ENCODE data around the gene CST11. TPM values are rescaled to one million over a fixed set of nuclear protein-coding genes. Genes with fewer than 3 reads are reported as not detected.

The CST11 gene
- total and polyA plus RNA-seq, 10 of the 15 experiments (the other 5 are each of a cell fraction or from before 2014, with no cell fraction given), result 0.33 TPM; not detected in 9

DNA sequence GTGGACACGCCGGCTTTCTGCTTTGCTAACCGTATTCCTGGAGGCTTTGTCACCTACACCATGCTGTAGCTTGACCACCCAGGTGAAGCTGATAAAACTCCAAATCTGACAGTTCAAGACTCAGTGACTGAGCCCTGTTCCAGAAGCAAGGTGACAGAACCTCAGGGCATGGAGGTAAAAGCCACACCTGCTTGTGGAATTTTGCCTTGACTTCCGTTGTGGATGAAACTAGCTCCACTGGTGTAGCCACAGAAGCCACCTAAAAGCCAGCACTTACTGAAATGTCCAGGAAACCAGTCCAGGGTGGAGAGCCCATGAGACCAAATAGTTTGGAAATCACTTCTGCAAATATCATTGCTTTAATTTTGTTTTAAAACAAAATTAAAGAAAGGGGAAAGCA lies 49.2 kb upstream of the CST11 start:
- no peak overlapping the region for H3K27ac ChIP-seq (ENCODE audit: control insufficient read depth, insufficient read depth)
- ChIA-PET POLR2A (no interaction called here), RAD21 (ENCODE audit: unreplicated experiment) (no interaction called here), CTCF (no interaction called here), SMC1A (ENCODE audit: uncharacterized antibody, unreplicated experiment) (no interaction called here)
- no peak overlapping the region for H3K9ac ChIP-seq (ENCODE audit: control insufficient read depth, insufficient read depth, low read length)
- ATAC-seq (no peak), DNase-seq (ENCODE audit: low read depth, low spot score) (no peak), FAIRE-seq (no peak)
- H4K20me1 ChIP-seq (ENCODE audit: control insufficient read depth, insufficient read depth), result no peaks in the 10 kb centered on the region
- H3K27me3 ChIP-seq (replicated peaks in 1 of 2; ENCODE audit: control insufficient read depth in 2 of 2, insufficient read depth in 2 of 2, low read length in 1 of 2), result no peaks in the 10 kb centered on the region
- in situ Hi-C loops (cut with MboI) (no loop called here), intact Hi-C loops (cut with micrococcal nuclease; ENCODE audit: unreplicated experiment) (no loop called here)
- no TSS peak for BruUV-seq (replicated peaks)
- TF ChIP-seq, protein P1, sequence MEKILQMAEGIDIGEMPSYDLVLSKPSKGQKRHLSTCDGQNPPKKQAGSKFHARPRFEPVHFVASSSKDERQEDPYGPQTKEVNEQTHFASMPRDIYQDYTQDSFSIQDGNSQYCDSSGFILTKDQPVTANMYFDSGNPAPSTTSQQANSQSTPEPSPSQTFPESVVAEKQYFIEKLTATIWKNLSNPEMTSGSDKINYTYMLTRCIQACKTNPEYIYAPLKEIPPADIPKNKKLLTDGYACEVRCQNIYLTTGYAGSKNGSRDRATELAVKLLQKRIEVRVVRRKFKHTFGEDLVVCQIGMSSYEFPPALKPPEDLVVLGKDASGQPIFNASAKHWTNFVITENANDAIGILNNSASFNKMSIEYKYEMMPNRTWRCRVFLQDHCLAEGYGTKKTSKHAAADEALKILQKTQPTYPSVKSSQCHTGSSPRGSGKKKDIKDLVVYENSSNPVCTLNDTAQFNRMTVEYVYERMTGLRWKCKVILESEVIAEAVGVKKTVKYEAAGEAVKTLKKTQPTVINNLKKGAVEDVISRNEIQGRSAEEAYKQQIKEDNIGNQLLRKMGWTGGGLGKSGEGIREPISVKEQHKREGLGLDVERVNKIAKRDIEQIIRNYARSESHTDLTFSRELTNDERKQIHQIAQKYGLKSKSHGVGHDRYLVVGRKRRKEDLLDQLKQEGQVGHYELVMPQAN (conservative IDR thresholded peaks at IDR 0.05), result no peak
- TF ChIP-seq TCF3 (IDR thresholded peaks at IDR 0.05; ENCODE audit: borderline replicate concordance, insufficient read depth, low read depth, low read length), result no peak
- no peak for TF ChIP-seq MTA2 (IDR thresholded peaks at IDR 0.05; ENCODE audit: low read depth)
- no peak for TF ChIP-seq RFX5 (IDR thresholded peaks at IDR 0.05; ENCODE audit: low read depth, low read length)
- TF ChIP-seq, protein P2, sequence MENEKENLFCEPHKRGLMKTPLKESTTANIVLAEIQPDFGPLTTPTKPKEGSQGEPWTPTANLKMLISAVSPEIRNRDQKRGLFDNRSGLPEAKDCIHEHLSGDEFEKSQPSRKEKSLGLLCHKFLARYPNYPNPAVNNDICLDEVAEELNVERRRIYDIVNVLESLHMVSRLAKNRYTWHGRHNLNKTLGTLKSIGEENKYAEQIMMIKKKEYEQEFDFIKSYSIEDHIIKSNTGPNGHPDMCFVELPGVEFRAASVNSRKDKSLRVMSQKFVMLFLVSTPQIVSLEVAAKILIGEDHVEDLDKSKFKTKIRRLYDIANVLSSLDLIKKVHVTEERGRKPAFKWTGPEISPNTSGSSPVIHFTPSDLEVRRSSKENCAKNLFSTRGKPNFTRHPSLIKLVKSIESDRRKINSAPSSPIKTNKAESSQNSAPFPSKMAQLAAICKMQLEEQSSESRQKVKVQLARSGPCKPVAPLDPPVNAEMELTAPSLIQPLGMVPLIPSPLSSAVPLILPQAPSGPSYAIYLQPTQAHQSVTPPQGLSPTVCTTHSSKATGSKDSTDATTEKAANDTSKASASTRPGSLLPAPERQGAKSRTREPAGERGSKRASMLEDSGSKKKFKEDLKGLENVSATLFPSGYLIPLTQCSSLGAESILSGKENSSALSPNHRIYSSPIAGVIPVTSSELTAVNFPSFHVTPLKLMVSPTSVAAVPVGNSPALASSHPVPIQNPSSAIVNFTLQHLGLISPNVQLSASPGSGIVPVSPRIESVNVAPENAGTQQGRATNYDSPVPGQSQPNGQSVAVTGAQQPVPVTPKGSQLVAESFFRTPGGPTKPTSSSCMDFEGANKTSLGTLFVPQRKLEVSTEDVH (IDR thresholded peaks at IDR 0.05; ENCODE audit: low read depth, partially characterized antibody), result no peak
- TF ChIP-seq TBL1XR1 (IDR thresholded peaks at IDR 0.05; ENCODE audit: low read depth, low read length), result no peak
- TF ChIP-seq, protein P3, sequence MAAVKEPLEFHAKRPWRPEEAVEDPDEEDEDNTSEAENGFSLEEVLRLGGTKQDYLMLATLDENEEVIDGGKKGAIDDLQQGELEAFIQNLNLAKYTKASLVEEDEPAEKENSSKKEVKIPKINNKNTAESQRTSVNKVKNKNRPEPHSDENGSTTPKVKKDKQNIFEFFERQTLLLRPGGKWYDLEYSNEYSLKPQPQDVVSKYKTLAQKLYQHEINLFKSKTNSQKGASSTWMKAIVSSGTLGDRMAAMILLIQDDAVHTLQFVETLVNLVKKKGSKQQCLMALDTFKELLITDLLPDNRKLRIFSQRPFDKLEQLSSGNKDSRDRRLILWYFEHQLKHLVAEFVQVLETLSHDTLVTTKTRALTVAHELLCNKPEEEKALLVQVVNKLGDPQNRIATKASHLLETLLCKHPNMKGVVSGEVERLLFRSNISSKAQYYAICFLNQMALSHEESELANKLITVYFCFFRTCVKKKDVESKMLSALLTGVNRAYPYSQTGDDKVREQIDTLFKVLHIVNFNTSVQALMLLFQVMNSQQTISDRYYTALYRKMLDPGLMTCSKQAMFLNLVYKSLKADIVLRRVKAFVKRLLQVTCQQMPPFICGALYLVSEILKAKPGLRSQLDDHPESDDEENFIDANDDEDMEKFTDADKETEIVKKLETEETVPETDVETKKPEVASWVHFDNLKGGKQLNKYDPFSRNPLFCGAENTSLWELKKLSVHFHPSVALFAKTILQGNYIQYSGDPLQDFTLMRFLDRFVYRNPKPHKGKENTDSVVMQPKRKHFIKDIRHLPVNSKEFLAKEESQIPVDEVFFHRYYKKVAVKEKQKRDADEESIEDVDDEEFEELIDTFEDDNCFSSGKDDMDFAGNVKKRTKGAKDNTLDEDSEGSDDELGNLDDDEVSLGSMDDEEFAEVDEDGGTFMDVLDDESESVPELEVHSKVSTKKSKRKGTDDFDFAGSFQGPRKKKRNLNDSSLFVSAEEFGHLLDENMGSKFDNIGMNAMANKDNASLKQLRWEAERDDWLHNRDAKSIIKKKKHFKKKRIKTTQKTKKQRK (IDR thresholded peaks at IDR 0.05; ENCODE audit: low read depth, low read length), result no peak
- TF ChIP-seq SUPT20H (IDR thresholded peaks at IDR 0.05; ENCODE audit: borderline replicate concordance, control insufficient read depth, low read depth, low read length), result no peak
- TF ChIP-seq RBBP5 (conservative IDR thresholded peaks at IDR 0.05), result no peak
- no peak for TF ChIP-seq TCF12 (IDR thresholded peaks at IDR 0.05; ENCODE audit: low read depth, low read length)
- TF ChIP-seq GABPA (IDR thresholded peaks at IDR 0.05; ENCODE audit: low read depth), result no peak
- TF ChIP-seq BRCA1 (IDR thresholded peaks at IDR 0.05; ENCODE audit: low read depth, low read length), result no peak
- TF ChIP-seq GATAD2B (conservative IDR thresholded peaks at IDR 0.05; ENCODE audit: low read depth), result no peak
- no peak for TF ChIP-seq YY1 (IDR thresholded peaks at IDR 0.05; ENCODE audit: low read depth, low read length)
- TF ChIP-seq EP300 (IDR thresholded peaks at IDR 0.05; ENCODE audit: borderline replicate concordance in 1 of 2, control insufficient read depth in 1 of 2, low read depth in 2 of 2, low read length in 2 of 2), result no peak
- TF ChIP-seq SMAD5 (IDR thresholded peaks at IDR 0.05; ENCODE audit: low read depth), result no peak
- no peak for TF ChIP-seq IKZF2 (IDR thresholded peaks at IDR 0.05)
- TF ChIP-seq POLR2AphosphoS5 (IDR thresholded peaks at IDR 0.05; ENCODE audit: low read length), result no peak
- no peak for TF ChIP-seq NRF1 (conservative IDR thresholded peaks at IDR 0.05; ENCODE audit: low read depth, low read length)
- WGBS (ENCODE audit: insufficient coverage, insufficient replicate concordance, low lambda C conversion rate, missing lambda C conversion rate), result 56% methylated on average over 4 of the region's 4 CpGs
- no peaks in the 10 kb centered on the region for H3K36me3 ChIP-seq (ENCODE audit: control insufficient read depth in 2 of 2, insufficient read depth in 2 of 2, low read length in 1 of 2)
- no peak overlapping the region for H3K4me3 ChIP-seq
- H3K9me3 ChIP-seq (replicated peaks; ENCODE audit: control insufficient read depth, insufficient read depth, low read length), result no peaks in the 10 kb centered on the region; the same call in 2 of the 3 replicates
- H3K4me1 ChIP-seq (ENCODE audit: control insufficient read depth, insufficient read depth, low read length), result no peaks in the 10 kb centered on the region
- H2AFZ ChIP-seq (ENCODE audit: control insufficient read depth, low read depth, low read length), result no peak overlapping the region
- H3K4me2 ChIP-seq (ENCODE audit: control insufficient read depth, insufficient read depth), result no peak overlapping the region
- no peaks in the 10 kb centered on the region for H3K79me2 ChIP-seq (ENCODE audit: control insufficient read depth, insufficient read depth, low read length)
